Uterus (tissue), 4 donors: ENCODE measurements around the gene JAK2. TPM values are rescaled to one million over a fixed set of nuclear protein-coding genes. Genes with fewer than 3 reads are reported as not detected.

ENCODE experiments used
- DNase-seq, 2 donors: peaks; one replicate each; pipeline ENCODE4 v3.0.0-alpha.2; 2019 to 2020
- H3K27ac ChIP-seq, 2 donors: fragments of 200-600 bp; sonication (generic); 1 replicate in 1 of 2; 2 replicates in 1 of 2; pipeline ENCODE4 v1.5.1; 2016 to 2018
- H3K27me3 ChIP-seq, 2 donors: fragments of 200-600 bp; sonication (generic); one replicate each; pipeline ENCODE4 v1.5.1; 2018 to 2019; ENCODE audit warnings: control low read depth in 1 of 2
- H3K36me3 ChIP-seq, 2 donors: fragments of 200-600 bp; sonication (generic); one replicate each; pipeline ENCODE4 v1.5.1; 2019; ENCODE audit warnings: control low read depth in 1 of 2
- H3K4me1 ChIP-seq, 2 donors: fragments of 200-600 bp; sonication (generic); one replicate each; pipeline ENCODE4 v1.5.1; 2018 to 2019; ENCODE audit warnings: control low read depth in 1 of 2
- H3K4me3 ChIP-seq, 2 donors: fragments of 200-600 bp; sonication (generic); 1 replicate in 1 of 2; 2 replicates in 1 of 2; pipeline ENCODE4 v1.5.1; 2018 to 2019; ENCODE audit warnings: mild to moderate bottlenecking in 1 of 2
- H3K9me3 ChIP-seq, 2 donors: fragments of 200-600 bp; sonication (generic); one replicate each; pipeline ENCODE4 v1.5.1; 2019; ENCODE audit warnings: control low read depth in 1 of 2
- POLR2A ChIP-seq, 2 donors: fragments of 450-650 bp; IDR thresholded peaks; one replicate each; pipeline ENCODE4 v1.6.1; 2016; ENCODE audit warnings: antibody characterized with exemption in 2 of 2, mild to moderate bottlenecking in 1 of 2, moderate library complexity in 1 of 2
- intact Hi-C: fragments of 100-400 bp; cut with DNase I; formaldehyde crosslinking; loops from one replicate; pipeline ENCODE4 v1.15.1; 2023; ENCODE audit warnings: low total_unique reads
- total RNA-seq, 4 donors: library from RNA; depleted of rRNA in 3 of 4; stranded (reverse); fragments of >200 nt in 3 of 4; gene quantifications; one replicate each; pipeline versions ENCODE4 v1.1.0 to v1.2.4, GENCODE V29; 2014 to 2023
- TF ChIP-seq, protein P1 (sequence below), 4 experiments: fragments of 200-600 bp in 2 of 4; fragments of 450-650 bp in 2 of 4; sonication (generic) in 2 of 4; IDR thresholded peaks; one replicate each; pipeline ENCODE4 v1.5.1; 2016 to 2019; ENCODE audit warnings: antibody characterized with exemption in 4 of 4, mild to moderate bottlenecking in 2 of 4, moderate library complexity in 1 of 4
- donor health status: DM: yes; HTN: yes; CAD: no.

The JAK2 gene
- total RNA-seq, 4 donors from 2014 or later: 12.8 to 47.1 (median 26.5) TPM

DNA sequence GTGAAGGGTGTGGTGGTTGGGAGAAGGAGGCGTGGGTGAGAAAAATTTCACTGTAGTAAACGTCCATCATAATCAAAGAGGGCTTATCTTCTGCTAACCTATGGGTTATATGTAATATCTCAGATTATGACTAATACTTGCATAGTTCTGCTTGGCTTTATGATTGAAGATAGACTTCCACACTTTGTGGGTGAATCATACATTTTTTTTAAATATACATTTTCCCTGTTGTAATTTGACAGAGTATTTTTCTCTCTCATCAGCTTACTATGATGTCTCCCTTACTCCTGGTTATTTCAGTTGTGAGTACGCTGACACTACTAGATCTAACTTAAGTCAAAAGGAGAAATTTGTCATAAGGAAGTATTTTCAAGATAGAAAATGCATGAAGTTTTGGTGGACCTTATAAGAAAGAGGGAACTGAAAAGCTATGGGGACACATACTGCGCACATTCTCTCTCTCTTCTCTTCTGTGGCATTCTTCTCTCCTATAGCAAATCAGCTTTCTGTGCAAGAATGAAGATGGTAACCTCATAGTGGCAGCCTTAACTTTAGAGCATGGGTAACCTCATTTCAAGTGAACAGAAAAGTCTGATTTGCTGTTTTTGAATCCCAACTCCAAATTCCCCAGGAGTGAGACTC is 4.9 kb upstream of the JAK2 start:
- intact Hi-C loops: no loop called here
- no peaks in the 10 kb centered on the region for H3K9me3 ChIP-seq
- no peaks in the 10 kb centered on the region for H3K27me3 ChIP-seq

DNA sequence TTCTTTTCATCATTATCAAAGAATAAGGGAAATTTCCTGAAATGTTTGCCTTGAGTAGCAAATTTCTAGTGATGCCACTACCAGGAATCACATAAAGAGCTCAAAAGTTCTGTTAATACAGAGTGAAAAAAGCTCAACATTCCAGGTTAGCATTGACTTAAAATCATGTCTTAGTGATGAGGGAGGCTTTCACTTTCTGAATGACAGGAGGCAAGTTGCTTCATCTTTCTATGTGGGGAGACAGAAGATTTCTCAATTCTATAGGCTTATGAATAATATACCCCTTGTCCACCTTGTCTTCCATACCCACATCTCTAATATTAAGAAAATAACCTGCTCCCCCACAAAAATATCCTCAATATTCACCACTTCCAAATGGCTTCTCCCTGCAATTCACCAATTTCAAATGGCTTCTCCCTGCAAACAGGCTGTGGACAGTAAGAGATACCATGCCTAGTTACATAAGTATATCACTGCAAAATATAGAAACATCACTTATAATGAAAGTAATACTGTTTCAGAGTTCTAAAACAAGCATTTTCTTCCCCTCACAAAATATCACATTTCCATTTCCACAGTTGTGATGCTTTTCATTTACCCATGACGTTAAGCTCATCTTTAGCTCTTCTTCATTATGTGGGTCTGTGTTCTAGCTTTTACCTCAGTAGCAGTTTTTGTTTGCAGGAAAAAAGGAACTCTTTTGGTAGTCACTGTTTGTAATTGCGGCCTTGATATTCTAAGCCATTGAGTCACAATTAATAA is 2.2 kb upstream of the JAK2 start:
- Histone ChIP-seq H3K9me3 (no peaks in the 10 kb centered on the region), H3K27me3 (no peaks in the 10 kb centered on the region), H3K4me3 (no peak overlapping the region), H3K4me1 (peaks cover 0 to 8% of the 10 kb centered on the region in 2 donors), H3K36me3 (no peaks in the 10 kb centered on the region), H3K27ac (peak overlapping the region; percentile 52 to 99)
- TF ChIP-seq, protein P1, sequence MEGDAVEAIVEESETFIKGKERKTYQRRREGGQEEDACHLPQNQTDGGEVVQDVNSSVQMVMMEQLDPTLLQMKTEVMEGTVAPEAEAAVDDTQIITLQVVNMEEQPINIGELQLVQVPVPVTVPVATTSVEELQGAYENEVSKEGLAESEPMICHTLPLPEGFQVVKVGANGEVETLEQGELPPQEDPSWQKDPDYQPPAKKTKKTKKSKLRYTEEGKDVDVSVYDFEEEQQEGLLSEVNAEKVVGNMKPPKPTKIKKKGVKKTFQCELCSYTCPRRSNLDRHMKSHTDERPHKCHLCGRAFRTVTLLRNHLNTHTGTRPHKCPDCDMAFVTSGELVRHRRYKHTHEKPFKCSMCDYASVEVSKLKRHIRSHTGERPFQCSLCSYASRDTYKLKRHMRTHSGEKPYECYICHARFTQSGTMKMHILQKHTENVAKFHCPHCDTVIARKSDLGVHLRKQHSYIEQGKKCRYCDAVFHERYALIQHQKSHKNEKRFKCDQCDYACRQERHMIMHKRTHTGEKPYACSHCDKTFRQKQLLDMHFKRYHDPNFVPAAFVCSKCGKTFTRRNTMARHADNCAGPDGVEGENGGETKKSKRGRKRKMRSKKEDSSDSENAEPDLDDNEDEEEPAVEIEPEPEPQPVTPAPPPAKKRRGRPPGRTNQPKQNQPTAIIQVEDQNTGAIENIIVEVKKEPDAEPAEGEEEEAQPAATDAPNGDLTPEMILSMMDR (IDR thresholded peaks at IDR 0.05): no peak
- no peak for TF ChIP-seq POLR2A (IDR thresholded peaks at IDR 0.05)
- intact Hi-C loops: no loop called here
- DNase-seq: no peak

More for the DNA sequence above, 4.9 kb upstream of the JAK2 start:
- Histone ChIP-seq H3K4me3 (no peak overlapping the region), H3K27ac (peak overlapping the region; percentile 72 to 99), H3K36me3 (no peaks in the 10 kb centered on the region), H3K4me1 (peaks cover 0 to 3% of the 10 kb centered on the region in 2 donors)
- TF ChIP-seq, protein P1 (IDR thresholded peaks at IDR 0.05): no peak
- no peak for TF ChIP-seq POLR2A (IDR thresholded peaks at IDR 0.05)
- DNase-seq: no peak

DNA sequence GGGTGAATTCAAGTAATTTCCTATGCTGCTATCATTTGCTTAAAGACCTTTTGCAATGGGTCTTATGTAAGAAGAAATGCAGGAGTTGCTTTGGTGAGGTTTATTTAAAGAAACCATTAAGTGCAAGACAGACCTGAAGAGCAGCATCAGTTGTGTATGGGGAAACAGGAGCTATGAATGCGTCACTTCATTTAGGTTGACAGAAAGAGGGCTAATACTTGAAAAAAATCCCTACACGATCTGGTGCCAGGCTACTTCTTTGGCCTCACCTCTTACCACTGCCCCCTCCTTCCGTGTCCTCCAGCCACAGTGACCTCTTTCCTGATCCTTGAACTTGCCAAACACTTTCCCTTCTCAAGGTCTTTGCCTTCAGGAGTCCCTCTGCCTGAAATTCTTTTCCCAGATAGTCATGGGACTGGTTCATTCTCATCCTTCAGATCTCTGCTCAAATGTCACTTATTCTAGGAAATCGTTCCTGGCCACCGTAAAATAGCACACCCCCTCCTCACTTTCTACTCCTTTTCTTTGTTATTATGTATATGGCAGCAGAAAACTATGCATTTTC is 1.4 kb upstream of the JAK2 start:
- no peaks in the 10 kb centered on the region for H3K36me3 ChIP-seq
- H3K9me3 ChIP-seq: no peaks in the 10 kb centered on the region
- no peaks in the 10 kb centered on the region for H3K27me3 ChIP-seq
- peak overlapping the region; percentile 99 for H3K27ac ChIP-seq
- TF ChIP-seq, protein P1 (IDR thresholded peaks at IDR 0.05): no peak
- TF ChIP-seq POLR2A (IDR thresholded peaks at IDR 0.05): no peak
- intact Hi-C loops: no loop called here
- peaks cover 0 to 14% of the 10 kb centered on the region in 2 donors for H3K4me1 ChIP-seq
- H3K4me3 ChIP-seq: peak overlapping the region; percentile 61 to 80
- no peak for DNase-seq

DNA sequence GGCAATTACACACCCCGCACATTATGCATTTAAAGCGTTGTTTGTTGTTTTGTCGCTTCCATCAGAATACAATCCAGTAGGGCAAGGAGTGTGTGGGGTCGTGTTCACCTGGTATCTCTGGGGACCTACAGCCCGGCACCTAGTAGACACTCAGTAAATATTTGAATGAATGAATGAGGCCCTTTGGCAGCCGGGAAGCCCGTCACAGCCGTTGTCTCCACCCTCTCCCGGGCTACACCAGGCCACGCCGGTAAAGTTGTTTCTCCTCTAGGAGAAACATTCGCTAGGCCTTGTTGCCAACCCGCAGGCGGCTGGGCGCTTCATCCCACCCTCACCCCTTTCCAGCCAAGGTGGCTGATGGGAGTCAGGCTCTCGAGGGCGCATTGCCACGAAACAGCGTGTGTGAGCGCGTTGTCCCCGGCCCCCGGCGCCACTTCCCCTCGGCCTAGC is 876 bp upstream of the JAK2 start:
- Histone ChIP-seq H3K36me3 (no peaks in the 10 kb centered on the region), H3K27ac (peak overlapping the region; percentile 99), H3K9me3 (no peaks in the 10 kb centered on the region), H3K27me3 (no peaks in the 10 kb centered on the region), H3K4me3 (peak overlapping the region; percentile 61 to 80), H3K4me1 (peaks cover 0 to 14% of the 10 kb centered on the region in 2 donors)
- TF ChIP-seq POLR2A (IDR thresholded peaks at IDR 0.05): no peak
- TF ChIP-seq, protein P1 (IDR thresholded peaks at IDR 0.05): no peak
- DNase-seq: no peak
- intact Hi-C loops: no loop called here
